Uterus (tissue), 2 donors: ENCODE measurements around the gene DDX3X.

Experiments used
- CTCF ChIP-seq, 4 experiments: fragments of 200-600 bp in 2 of 4; fragments of 450-650 bp in 2 of 4; sonication (generic) in 2 of 4; IDR thresholded peaks; one replicate each; pipeline ENCODE4 v1.5.1; 2016 to 2019; ENCODE audit warnings: antibody characterized with exemption in 4 of 4, mild to moderate bottlenecking in 2 of 4, moderate library complexity in 1 of 4
- POLR2A ChIP-seq, 2 donors: fragments of 450-650 bp; IDR thresholded peaks; one replicate each; pipeline ENCODE4 v1.6.1; 2016; ENCODE audit warnings: antibody characterized with exemption in 2 of 2, mild to moderate bottlenecking in 1 of 2, moderate library complexity in 1 of 2

- TF ChIP-seq CTCF (IDR thresholded peaks at IDR 0.05) (no peak), POLR2A (IDR thresholded peaks at IDR 0.05) (no peak)
Measured at GRCh38 chrX:41394293-41394692, 60.3 kb downstream of the DDX3X start.
